22Rv1 (cell line): ENCODE results near the gene PUDP.
"Not testable (repeated sequence)": the region's sequence is repeated elsewhere in the genome, so short reads cannot be mapped to it uniquely, and the experiment has no call there.

Experiments
- H3K27ac ChIP-seq: fragments of 450-650 bp; 2 replicates; pipeline ENCODE4 v1.5.1; 2017
- CTCF ChIP-seq: fragments of 450-650 bp; IDR thresholded peaks from 2 replicates; pipeline ENCODE4 v1.5.1; 2017; ENCODE audit warnings: mild to moderate bottlenecking
- ZFX ChIP-seq: fragments of 450-650 bp; IDR thresholded peaks from 2 replicates; pipeline ENCODE4 v1.6.1; 2017; ENCODE audit warnings: antibody characterized with exemption, borderline replicate concordance

Gene PUDP

GRCh38 chrX:7108030-7108429, 39.9 kb downstream of the PUDP start:
- no peak overlapping the region for H3K27ac ChIP-seq
- no peak for TF ChIP-seq CTCF
- TF ChIP-seq ZFX = no peak

GRCh38 chrX:7106649-7107048, 41.3 kb downstream of the PUDP start:
- no peak overlapping the region for H3K27ac ChIP-seq
- TF ChIP-seq ZFX (no peak), CTCF (no peak)

- no peak overlapping the region for H3K27ac ChIP-seq
- TF ChIP-seq ZFX (no peak), CTCF (no peak)
Observed at GRCh38 chrX:7102119-7102518, 45.8 kb downstream of the PUDP start.

- H3K27ac ChIP-seq = no peak overlapping the region
- TF ChIP-seq CTCF (no peak), ZFX (no peak)
Observed at GRCh38 chrX:7100022-7100421, 47.9 kb downstream of the PUDP start.

- H3K27ac ChIP-seq = not testable (repeated sequence)
Observed at GRCh38 chrX:7095657-7096056, 52.3 kb downstream of the PUDP start.

- TF ChIP-seq CTCF = no peak
- no peak for TF ChIP-seq ZFX
- no peak overlapping the region for H3K27ac ChIP-seq
Observed at GRCh38 chrX:7093305-7093704, 54.6 kb downstream of the PUDP start.

GRCh38 chrX:7092543-7092942, 55.4 kb downstream of the PUDP start:
- H3K27ac ChIP-seq = no peak overlapping the region
- no peak for TF ChIP-seq CTCF

GRCh38 chrX:7091923-7092322, 56.0 kb downstream of the PUDP start:
- no peak overlapping the region for H3K27ac ChIP-seq
- TF ChIP-seq ZFX (no peak), CTCF (no peak)
